Central memory CD8-positive, alpha-beta T cell (primary cell): Measurements from ENCODE around the gene FASTK.

Experiments used
- ATAC-seq: fragments of 150-1000 bp; cut with Tn5 transposase; replicated peaks from 2 replicates; pipeline ENCODE4 v1.10.0; 2022; ENCODE audit warnings: mild to moderate bottlenecking, moderate FRiP score, moderate number of reproducible peaks; ENCODE audit not compliant: poor library complexity, severe bottlenecking; ENCODE audit errors: extremely low read depth
- DNase-seq, 2 donors: peaks; one replicate each; pipeline ENCODE4 v3.0.0; 2021; ENCODE audit warnings: low spot score in 2 of 2
- H3K27ac Mint-ChIP-seq: one replicate; pipeline ENCODE4 v1.8.0; 2022; ENCODE audit warnings: low read depth, mild to moderate bottlenecking, moderate library complexity, mixed read lengths
- H3K27me3 Mint-ChIP-seq: one replicate; pipeline ENCODE4 v1.8.0; 2022; ENCODE audit warnings: mixed read lengths
- H3K36me3 Mint-ChIP-seq: one replicate; pipeline ENCODE4 v1.8.0; 2022; ENCODE audit warnings: mild to moderate bottlenecking, moderate library complexity, mixed read lengths; ENCODE audit not compliant: insufficient read depth
- H3K4me1 Mint-ChIP-seq: one replicate; pipeline ENCODE4 v1.8.0; 2022; ENCODE audit warnings: mixed read lengths
- H3K4me3 Mint-ChIP-seq: one replicate; pipeline ENCODE4 v1.8.0; 2022; ENCODE audit warnings: mild to moderate bottlenecking, moderate library complexity, mixed read lengths
- H3K9me3 Mint-ChIP-seq: one replicate; pipeline ENCODE4 v1.8.0; 2022; ENCODE audit warnings: mixed read lengths

FASTK gene

GRCh38 chr7:151088856-151089699, 8.5 kb upstream of the FASTK start:
- no peak for ATAC-seq
- H3K27ac Mint-ChIP-seq, result no peak overlapping the region

DNA sequence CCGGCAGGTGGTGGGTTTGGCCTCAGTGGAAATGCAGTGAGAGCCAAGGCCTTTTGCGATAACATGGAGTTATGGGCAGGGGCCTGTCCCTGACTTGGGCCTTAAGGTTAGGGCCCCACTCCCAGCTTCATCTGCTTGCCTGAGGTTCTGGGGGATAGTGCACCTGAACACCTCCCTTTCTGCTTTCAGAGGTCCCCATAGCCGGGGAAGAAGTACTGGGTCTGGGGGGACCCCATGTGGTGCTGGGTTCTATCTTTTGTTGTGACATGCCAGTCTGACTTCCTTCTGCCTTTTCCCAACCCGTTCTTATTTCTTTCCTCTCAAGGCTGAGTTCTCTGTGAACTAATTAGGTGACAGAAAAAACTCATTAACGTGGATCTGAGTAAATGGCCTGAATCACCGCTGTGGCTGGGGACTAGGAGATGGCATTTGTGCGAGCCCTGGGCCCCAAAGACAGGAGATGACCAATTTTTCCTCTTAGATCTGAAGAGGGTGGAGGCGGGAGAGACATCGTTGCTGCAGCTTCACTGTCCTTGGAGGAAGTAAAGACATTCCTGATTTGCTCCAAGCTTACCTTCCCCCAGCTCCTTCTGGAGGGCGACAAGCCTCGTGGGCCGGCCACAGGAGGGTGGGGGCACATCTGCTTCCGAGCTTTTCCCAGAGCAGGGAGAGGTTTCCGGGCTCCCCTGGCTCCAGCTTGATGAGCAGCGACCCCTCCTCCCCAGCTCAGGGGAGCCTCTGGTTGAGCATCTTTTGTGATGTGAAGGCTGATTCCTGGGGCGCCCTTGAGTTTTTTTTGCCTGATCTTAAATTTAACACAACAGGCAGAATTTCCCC, 7.6 kb upstream of the FASTK start:
- ATAC-seq (no peak), DNase-seq (no peak)
- no peaks in the 10 kb centered on the region for H3K9me3 Mint-ChIP-seq
- H3K4me1 Mint-ChIP-seq, result peaks cover 30% of the 10 kb centered on the region
- no peak overlapping the region for H3K27ac Mint-ChIP-seq
- peaks cover 10% of the 10 kb centered on the region for H3K36me3 Mint-ChIP-seq
- H3K27me3 Mint-ChIP-seq, result peaks cover 10% of the 10 kb centered on the region
- peak overlapping the region; percentile 84 for H3K4me3 Mint-ChIP-seq

More at GRCh38 chr7:151088856-151089699, 8.5 kb upstream of the FASTK start:
- Mint-ChIP-seq H3K9me3 (no peaks in the 10 kb centered on the region), H3K27me3 (peaks cover 10% of the 10 kb centered on the region), H3K36me3 (peaks cover 10% of the 10 kb centered on the region), H3K4me1 (peaks cover 30% of the 10 kb centered on the region), H3K4me3 (peak overlapping the region; percentile 55)
- no peak for DNase-seq

- H3K36me3 Mint-ChIP-seq, result peaks cover 10% of the 10 kb centered on the region
- peak overlapping the region; percentile 84 for H3K4me3 Mint-ChIP-seq
- ATAC-seq (peak; percentile 19), DNase-seq (no peak)
- peak overlapping the region; percentile 64 for H3K27ac Mint-ChIP-seq
- peaks cover 10% of the 10 kb centered on the region for H3K27me3 Mint-ChIP-seq
- no peaks in the 10 kb centered on the region for H3K9me3 Mint-ChIP-seq
- H3K4me1 Mint-ChIP-seq, result peaks cover 37% of the 10 kb centered on the region
Measured at GRCh38 chr7:151087245-151088018, 6.8 kb upstream of the FASTK start.

GRCh38 chr7:151086802-151087244, 6.2 kb upstream of the FASTK start:
- DNase-seq (no peak), ATAC-seq (no peak)
- Mint-ChIP-seq H3K27me3 (peaks cover 10% of the 10 kb centered on the region), H3K4me1 (peaks cover 39% of the 10 kb centered on the region), H3K4me3 (peak overlapping the region; percentile 84), H3K27ac (peak overlapping the region; percentile 64), H3K9me3 (no peaks in the 10 kb centered on the region), H3K36me3 (peaks cover 10% of the 10 kb centered on the region)

- peaks cover 12% of the 10 kb centered on the region for H3K36me3 Mint-ChIP-seq
- DNase-seq (no peak), ATAC-seq (no peak)
- H3K4me3 Mint-ChIP-seq, result peak within 1 kb of the TSS; percentile 84
- peak within 1 kb of the TSS; percentile 88 for H3K27ac Mint-ChIP-seq
- H3K27me3 Mint-ChIP-seq, result peaks cover 10% of the 10 kb centered on the region
- no peaks in the 10 kb centered on the region for H3K9me3 Mint-ChIP-seq
- H3K4me1 Mint-ChIP-seq, result peaks cover 31% of the 10 kb centered on the region
Measured at GRCh38 chr7:151085691-151086620, 5.3 kb upstream of the FASTK start, which contains the start of gene AGAP3. TSS of gene AGAP3 (plus strand) at chr7:151086475. CDS start at chr7:151086742, 267 bp downstream.

DNA sequence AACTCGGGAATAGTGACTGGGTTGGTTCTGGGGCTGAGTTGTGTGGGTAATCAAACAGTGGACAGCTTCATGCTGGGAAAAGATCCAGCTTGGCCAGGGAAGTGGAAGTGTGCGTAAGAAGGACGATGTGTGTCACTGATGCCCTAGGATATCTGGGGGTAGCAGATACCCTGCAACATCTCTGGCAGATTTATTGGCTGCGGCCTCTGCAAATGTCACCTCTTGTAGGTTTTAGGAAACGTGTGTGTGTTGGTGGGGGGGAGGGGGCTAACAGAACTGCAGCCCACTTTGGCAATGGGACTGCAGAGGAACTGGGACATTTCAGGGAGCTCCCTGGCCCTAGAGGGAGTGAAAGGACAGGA, 4.7 kb upstream of the FASTK start:
- peaks cover 12% of the 10 kb centered on the region for H3K36me3 Mint-ChIP-seq
- peak overlapping the region; percentile 88 for H3K27ac Mint-ChIP-seq
- peaks cover 31% of the 10 kb centered on the region for H3K4me1 Mint-ChIP-seq
- peak overlapping the region; percentile 84 for H3K4me3 Mint-ChIP-seq
- ATAC-seq (no peak), DNase-seq (no peak)
- no peaks in the 10 kb centered on the region for H3K9me3 Mint-ChIP-seq
- H3K27me3 Mint-ChIP-seq, result peaks cover 10% of the 10 kb centered on the region

DNA sequence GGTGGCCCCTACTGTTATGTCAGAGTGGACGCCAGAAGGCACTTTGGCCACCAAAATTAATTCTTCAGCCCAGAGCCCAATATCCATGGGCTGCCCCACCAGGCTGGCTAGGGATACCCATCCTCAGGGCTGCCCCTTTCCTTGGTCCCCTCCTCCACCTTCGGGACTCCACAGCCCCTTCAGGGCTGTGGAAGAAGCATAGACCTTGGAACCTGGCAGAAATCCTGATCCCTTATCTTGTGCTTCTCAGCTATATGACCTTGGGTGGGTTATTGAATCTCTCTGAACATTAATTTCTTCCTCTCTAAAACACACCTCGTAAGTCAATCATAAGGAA, 3.2 kb upstream of the FASTK start:
- Mint-ChIP-seq H3K4me1 (peaks cover 38% of the 10 kb centered on the region), H3K27me3 (peaks cover 10% of the 10 kb centered on the region), H3K36me3 (peaks cover 12% of the 10 kb centered on the region), H3K27ac (peak overlapping the region; percentile 88), H3K4me3 (peak overlapping the region; percentile 84), H3K9me3 (no peaks in the 10 kb centered on the region)
- ATAC-seq, result no peak
- no peak for DNase-seq

DNA sequence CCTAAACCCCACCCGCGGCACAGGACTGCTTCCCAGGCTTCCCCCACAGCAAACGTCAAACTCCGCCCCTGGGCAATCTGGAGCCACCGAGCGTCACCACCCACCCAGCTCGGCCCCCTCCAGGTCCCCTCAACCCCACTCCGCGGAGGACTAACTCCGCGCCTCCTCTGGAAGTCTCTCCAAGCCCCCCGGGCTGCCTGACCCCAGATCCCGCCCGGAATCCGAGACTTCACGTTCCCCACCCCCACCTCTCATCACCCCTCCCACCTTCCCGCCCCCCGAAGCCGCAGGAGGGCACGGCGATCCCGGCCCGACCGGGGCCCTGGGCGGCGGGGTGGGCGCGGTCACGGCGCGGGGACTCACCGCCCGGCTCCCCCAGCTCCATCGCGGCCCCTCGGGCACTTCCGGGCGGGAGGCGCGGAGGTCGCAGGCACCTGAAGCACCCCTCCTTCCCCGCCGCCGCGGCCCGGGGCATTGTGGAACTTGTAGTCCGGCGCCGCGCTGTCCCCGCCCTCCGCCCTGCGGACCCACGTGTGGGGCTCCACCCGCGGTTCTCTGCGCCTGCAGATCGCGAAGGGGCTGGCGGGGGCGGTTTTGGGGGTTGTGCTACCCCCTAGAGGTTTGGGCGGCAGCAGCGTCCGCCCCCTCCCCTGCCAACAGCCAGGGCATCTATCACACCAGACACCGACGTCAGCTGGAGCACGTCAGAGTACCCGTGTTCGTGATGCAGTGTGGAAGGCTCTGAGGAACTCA, 2.6 kb upstream of the FASTK start, which contains the start of gene TMUB1:
Gene TMUB1 (minus strand): TSS at position 423 of the 753 bp plus-strand sequence. CDS start 930 bp downstream, outside the sequence.
- DNase-seq, result peak; percentile 77 to 84
- peaks cover 40% of the 10 kb centered on the region for H3K4me1 Mint-ChIP-seq
- ATAC-seq, result peak; percentile 65

GRCh38 chr7:151082141-151083070, 1.8 kb upstream of the FASTK start:
- Mint-ChIP-seq H3K27me3 (peaks cover 10% of the 10 kb centered on the region), H3K4me3 (peak overlapping the region; percentile 84), H3K36me3 (peaks cover 15% of the 10 kb centered on the region), H3K4me1 (peaks cover 44% of the 10 kb centered on the region), H3K9me3 (no peaks in the 10 kb centered on the region), H3K27ac (peak overlapping the region; percentile 88)
- no peak for DNase-seq
- ATAC-seq, result no peak

More for the DNA sequence above, 2.6 kb upstream of the FASTK start, which contains the start of gene TMUB1:
- H3K4me3 Mint-ChIP-seq, result peak within 1 kb of the TSS; percentile 84
- peaks cover 10% of the 10 kb centered on the region for H3K27me3 Mint-ChIP-seq
- H3K36me3 Mint-ChIP-seq, result peaks cover 12% of the 10 kb centered on the region
- no peaks in the 10 kb centered on the region for H3K9me3 Mint-ChIP-seq
- H3K27ac Mint-ChIP-seq, result peak within 1 kb of the TSS; percentile 88
